ENCODE measurements around the gene COPA. TPM values are rescaled to one million over a fixed set of nuclear protein-coding genes. Genes with fewer than 3 reads are reported as not detected.

COPA gene
- total RNA-seq, 1 donor from 2014 or later, result 281 TPM

- no peaks in the 10 kb centered on the region for H3K4me1 ChIP-seq (ENCODE audit: insufficient read depth, low read length)
- Mint-ChIP-seq H3K27ac (ENCODE audit: unreplicated experiment) (no peak overlapping the region), H3K4me3 (ENCODE audit: unreplicated experiment) (no peak overlapping the region), H3K36me3 (ENCODE audit: low read depth, unreplicated experiment) (peaks cover 48% of the 10 kb centered on the region), H3K4me1 (ENCODE audit: low read depth, unreplicated experiment) (peaks cover 15% of the 10 kb centered on the region), H3K27me3 (ENCODE audit: low read depth, unreplicated experiment) (no peaks in the 10 kb centered on the region), H3K9me3 (ENCODE audit: unreplicated experiment) (no peaks in the 10 kb centered on the region)
- TF ChIP-seq EZH2 (IDR thresholded peaks at IDR 0.05; ENCODE audit: insufficient read depth, low read length) (no peak), CTCF (IDR thresholded peaks at IDR 0.05; ENCODE audit: insufficient read depth, low read depth, low read length) (no peak)
- peaks cover 11% of the 10 kb centered on the region for H4K20me1 ChIP-seq (ENCODE audit: insufficient read depth, low read length)
- H3K36me3 ChIP-seq (ENCODE audit: insufficient read depth, low read length), result peaks cover 38% of the 10 kb centered on the region
- no peaks in the 10 kb centered on the region for H3K79me2 ChIP-seq (ENCODE audit: insufficient read depth, low read length)
- FAIRE-seq, result no peak
- no peak for DNase-seq (ENCODE audit: low read depth)
- no peak overlapping the region for H2AFZ ChIP-seq (ENCODE audit: low read depth, low read length)
- no peak overlapping the region for H3K9ac ChIP-seq (ENCODE audit: low read length)
- H3K9me3 ChIP-seq (ENCODE audit: insufficient read depth, low read depth, low read length), result no peaks in the 10 kb centered on the region
- no peaks in the 10 kb centered on the region for H3K27me3 ChIP-seq (ENCODE audit: insufficient read depth, low read length)
- no peak overlapping the region for H3K4me2 ChIP-seq (ENCODE audit: low read length)
- H3K27ac ChIP-seq (ENCODE audit: low read depth, low read length), result no peak overlapping the region
- no peak overlapping the region for H3K4me3 ChIP-seq (ENCODE audit: insufficient read depth, low read depth, low read length)
These were observed 14.4 kb upstream of the COPA start for GRCh38 chr1:160357286-160358002.

GRCh38 chr1:160354388-160354985 is 11.4 kb upstream of the COPA start:
- no peaks in the 10 kb centered on the region for H3K9me3 Mint-ChIP-seq (ENCODE audit: unreplicated experiment)

More at GRCh38 chr1:160354388-160354985, 11.4 kb upstream of the COPA start:
- TF ChIP-seq CTCF (IDR thresholded peaks at IDR 0.05; ENCODE audit: insufficient read depth, low read depth, low read length), result peak; percentile 47
- no peak for TF ChIP-seq EZH2 (IDR thresholded peaks at IDR 0.05; ENCODE audit: insufficient read depth, low read length)
- Mint-ChIP-seq H3K36me3 (ENCODE audit: low read depth, unreplicated experiment) (peaks cover 46% of the 10 kb centered on the region), H3K4me3 (ENCODE audit: unreplicated experiment) (no peak overlapping the region), H3K4me1 (ENCODE audit: low read depth, unreplicated experiment) (peaks cover 9% of the 10 kb centered on the region), H3K27me3 (ENCODE audit: low read depth, unreplicated experiment) (no peaks in the 10 kb centered on the region), H3K27ac (ENCODE audit: unreplicated experiment) (no peak overlapping the region)
- Histone ChIP-seq H3K27me3 (ENCODE audit: insufficient read depth, low read length) (no peaks in the 10 kb centered on the region), H3K4me1 (ENCODE audit: insufficient read depth, low read length) (no peaks in the 10 kb centered on the region), H3K9ac (ENCODE audit: low read length) (no peak overlapping the region), H3K79me2 (ENCODE audit: insufficient read depth, low read length) (no peaks in the 10 kb centered on the region), H4K20me1 (ENCODE audit: insufficient read depth, low read length) (peaks cover 12% of the 10 kb centered on the region), H3K4me3 (ENCODE audit: insufficient read depth, low read depth, low read length) (no peak overlapping the region), H3K4me2 (ENCODE audit: low read length) (no peak overlapping the region), H3K27ac (ENCODE audit: low read depth, low read length) (no peak overlapping the region), H3K9me3 (ENCODE audit: insufficient read depth, low read depth, low read length) (no peaks in the 10 kb centered on the region), H3K36me3 (ENCODE audit: insufficient read depth, low read length) (peaks cover 66% of the 10 kb centered on the region), H2AFZ (ENCODE audit: low read depth, low read length) (no peak overlapping the region)
- FAIRE-seq, result no peak
- no peak for DNase-seq (ENCODE audit: low read depth)
